ENCODE data around the gene WDFY4. TPM values are rescaled to one million over a fixed set of nuclear protein-coding genes. Genes with fewer than 3 reads are reported as not detected.

The WDFY4 gene
- polyA plus RNA-seq, 1 donor (not counting 4 experiments of a cell fraction or from before 2014, with no cell fraction given): 0.04 TPM

DNA sequence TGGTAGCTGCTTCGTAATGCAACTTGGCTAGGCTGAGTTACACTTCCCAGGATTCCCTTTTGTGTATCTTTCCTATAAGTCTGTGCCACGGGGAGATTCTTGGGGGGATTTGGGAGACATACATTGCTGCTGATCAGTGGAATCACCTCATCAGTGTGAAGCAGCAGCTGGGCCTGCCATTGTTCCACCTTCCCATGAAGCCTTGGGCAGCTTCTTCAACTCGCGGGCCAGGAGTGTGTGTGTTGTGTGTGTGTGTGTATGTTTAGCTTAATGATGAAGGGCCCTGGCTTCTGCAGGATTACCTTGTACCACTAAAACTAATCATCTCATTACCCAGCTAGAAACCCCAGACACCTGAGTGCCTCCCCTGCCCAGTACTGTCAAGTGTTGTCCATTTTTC lies 46.5 kb upstream of the WDFY4 start:
- H3K4me3 ChIP-seq (ENCODE audit: control insufficient read depth in 2 of 3, extremely low read depth in 1 of 3, insufficient read depth in 2 of 3, low read depth in 1 of 3, low read length in 3 of 3): no peak overlapping the region
- H2AFZ ChIP-seq (ENCODE audit: control insufficient read depth, low read length): no peak overlapping the region
- no peaks in the 10 kb centered on the region for H3K9me3 ChIP-seq (ENCODE audit: control insufficient read depth, low read depth, low read length)
- H3K4me1 ChIP-seq (ENCODE audit: control insufficient read depth, extremely low read depth, insufficient read depth, low read length): no peaks in the 10 kb centered on the region
- no peaks in the 10 kb centered on the region for H4K20me1 ChIP-seq (ENCODE audit: control insufficient read depth, extremely low read depth, insufficient read depth, low read length)
- H3K27ac ChIP-seq (ENCODE audit: control insufficient read depth, insufficient read depth, low read length): no peak overlapping the region
- peaks cover 2% of the 10 kb centered on the region for H3K27me3 ChIP-seq (ENCODE audit: control insufficient read depth, extremely low read depth, insufficient read depth, low read length)
- no peaks in the 10 kb centered on the region for H3K36me3 ChIP-seq (ENCODE audit: control insufficient read depth in 2 of 2, extremely low read depth in 1 of 2, insufficient read depth in 2 of 2, low read length in 2 of 2)
- FAIRE-seq: no peak
- H3K9me1 ChIP-seq (ENCODE audit: control insufficient read depth, extremely low read depth, insufficient read depth, low read length): no peaks in the 10 kb centered on the region
- TF ChIP-seq, protein P1, sequence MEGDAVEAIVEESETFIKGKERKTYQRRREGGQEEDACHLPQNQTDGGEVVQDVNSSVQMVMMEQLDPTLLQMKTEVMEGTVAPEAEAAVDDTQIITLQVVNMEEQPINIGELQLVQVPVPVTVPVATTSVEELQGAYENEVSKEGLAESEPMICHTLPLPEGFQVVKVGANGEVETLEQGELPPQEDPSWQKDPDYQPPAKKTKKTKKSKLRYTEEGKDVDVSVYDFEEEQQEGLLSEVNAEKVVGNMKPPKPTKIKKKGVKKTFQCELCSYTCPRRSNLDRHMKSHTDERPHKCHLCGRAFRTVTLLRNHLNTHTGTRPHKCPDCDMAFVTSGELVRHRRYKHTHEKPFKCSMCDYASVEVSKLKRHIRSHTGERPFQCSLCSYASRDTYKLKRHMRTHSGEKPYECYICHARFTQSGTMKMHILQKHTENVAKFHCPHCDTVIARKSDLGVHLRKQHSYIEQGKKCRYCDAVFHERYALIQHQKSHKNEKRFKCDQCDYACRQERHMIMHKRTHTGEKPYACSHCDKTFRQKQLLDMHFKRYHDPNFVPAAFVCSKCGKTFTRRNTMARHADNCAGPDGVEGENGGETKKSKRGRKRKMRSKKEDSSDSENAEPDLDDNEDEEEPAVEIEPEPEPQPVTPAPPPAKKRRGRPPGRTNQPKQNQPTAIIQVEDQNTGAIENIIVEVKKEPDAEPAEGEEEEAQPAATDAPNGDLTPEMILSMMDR (optimal IDR thresholded peaks at IDR 0.05 in 1 of 3, IDR thresholded peaks at IDR 0.05 in 1 of 3, conservative IDR thresholded peaks at IDR 0.05 in 1 of 3; ENCODE audit: extremely low read depth in 1 of 3, insufficient read depth in 2 of 3, low read length in 3 of 3): no peak
- no peak for TF ChIP-seq EZH2 (IDR thresholded peaks at IDR 0.05; ENCODE audit: low read length)
- H3K79me2 ChIP-seq (ENCODE audit: control insufficient read depth, insufficient read depth, low read length): no peaks in the 10 kb centered on the region
- no peak overlapping the region for H3K4me2 ChIP-seq (ENCODE audit: control insufficient read depth, extremely low read depth, insufficient read depth, low read depth, low read length)
- dilution Hi-C loops (cut with MboI; ENCODE audit: extremely low pct_ligation_motif_present, low sequenced_read_pairs): no loop called here
- no peak for DNase-seq (ENCODE audit: low read depth, low spot score)
- no peak overlapping the region for H3K9ac ChIP-seq (ENCODE audit: control insufficient read depth, extremely low read depth, insufficient read depth, low read length)

DNA sequence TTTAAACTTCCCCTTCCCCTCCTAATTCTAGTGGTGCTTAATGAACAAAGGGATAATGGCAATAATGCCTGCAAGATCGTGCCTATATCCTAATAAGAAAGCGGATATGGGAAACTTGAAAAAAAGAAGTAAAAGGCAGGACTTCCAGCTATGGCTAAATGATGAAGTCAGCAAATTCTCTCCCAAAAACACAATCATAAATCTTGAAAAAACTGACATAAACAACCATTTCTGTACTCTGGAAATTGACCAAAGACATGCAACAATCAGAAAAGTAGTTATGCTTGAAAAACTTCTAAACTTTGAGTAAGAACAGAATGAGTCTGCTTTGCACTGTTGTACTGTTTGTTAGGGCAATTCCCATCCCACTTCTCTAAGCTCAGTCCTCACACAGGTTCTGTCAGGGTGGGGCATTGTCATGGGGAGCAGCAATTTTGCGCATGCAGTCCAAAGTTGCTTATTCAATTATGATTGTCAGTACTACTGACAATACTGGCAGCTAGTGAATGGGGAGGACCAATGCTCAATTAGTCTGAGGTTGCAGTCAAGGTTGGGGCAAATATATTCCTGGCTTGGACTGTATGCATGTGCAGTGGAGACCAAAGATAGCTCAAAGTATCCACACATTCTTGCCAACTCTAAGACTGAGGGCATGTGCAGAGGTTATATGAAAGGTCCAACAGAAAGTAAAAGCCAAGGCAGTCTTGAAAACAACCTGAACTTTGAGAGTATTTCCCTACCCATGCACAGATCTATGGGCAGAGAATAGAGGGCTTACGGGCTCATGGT lies 45.7 kb upstream of the WDFY4 start:
- Histone ChIP-seq H3K9ac (ENCODE audit: control insufficient read depth, extremely low read depth, insufficient read depth, low read length) (no peak overlapping the region), H3K27me3 (ENCODE audit: control insufficient read depth, extremely low read depth, insufficient read depth, low read length) (no peaks in the 10 kb centered on the region), H3K4me2 (ENCODE audit: control insufficient read depth, extremely low read depth, insufficient read depth, low read depth, low read length) (no peak overlapping the region), H3K9me3 (ENCODE audit: control insufficient read depth, low read depth, low read length) (no peaks in the 10 kb centered on the region), H3K36me3 (ENCODE audit: control insufficient read depth in 2 of 2, extremely low read depth in 1 of 2, insufficient read depth in 2 of 2, low read length in 2 of 2) (no peaks in the 10 kb centered on the region), H4K20me1 (ENCODE audit: control insufficient read depth, extremely low read depth, insufficient read depth, low read length) (no peaks in the 10 kb centered on the region), H3K27ac (ENCODE audit: control insufficient read depth, insufficient read depth, low read length) (no peak overlapping the region), H2AFZ (ENCODE audit: control insufficient read depth, low read length) (no peak overlapping the region), H3K4me1 (ENCODE audit: control insufficient read depth, extremely low read depth, insufficient read depth, low read length) (no peaks in the 10 kb centered on the region), H3K79me2 (ENCODE audit: control insufficient read depth, insufficient read depth, low read length) (no peaks in the 10 kb centered on the region), H3K9me1 (ENCODE audit: control insufficient read depth, extremely low read depth, insufficient read depth, low read length) (no peaks in the 10 kb centered on the region), H3K4me3 (ENCODE audit: control insufficient read depth in 2 of 3, extremely low read depth in 1 of 3, insufficient read depth in 2 of 3, low read depth in 1 of 3, low read length in 3 of 3) (no peak overlapping the region)
- DNase-seq (ENCODE audit: low read depth, low spot score): no peak
- dilution Hi-C loops (cut with MboI; ENCODE audit: extremely low pct_ligation_motif_present, low sequenced_read_pairs): no loop called here
- no peak for FAIRE-seq
- TF ChIP-seq, protein P1 (optimal IDR thresholded peaks at IDR 0.05 in 1 of 3, IDR thresholded peaks at IDR 0.05 in 1 of 3, conservative IDR thresholded peaks at IDR 0.05 in 1 of 3; ENCODE audit: extremely low read depth in 1 of 3, insufficient read depth in 2 of 3, low read length in 3 of 3): no peak
- no peak for TF ChIP-seq EZH2 (IDR thresholded peaks at IDR 0.05; ENCODE audit: low read length)

All from keratinocyte (primary cell).